T-helper 17 cell (primary cell): Measurements from ENCODE around the gene LRMDA. TPM values are rescaled to one million over a fixed set of nuclear protein-coding genes. Genes with fewer than 3 reads are reported as not detected.

Experiments
- ATAC-seq: fragments of 150-1000 bp; cut with Tn5 transposase; 2 replicates; pipeline ENCODE4 v1.10.0; 2021; ENCODE audit warnings: mild to moderate bottlenecking, moderate library complexity
- DNase-seq, 3 donors: peaks; one replicate each; pipeline versions ENCODE4 v3.0.0 to v3.0.0-alpha.2; 2020 to 2021
- H3K9me3 ChIP-seq: one replicate; pipeline ENCODE4 v1.7.0; 2013; ENCODE audit warnings: low read length, mild to moderate bottlenecking; ENCODE audit not compliant: control insufficient read depth, poor library complexity, severe bottlenecking
- H3K27ac Mint-ChIP-seq: one replicate; pipeline ENCODE4 v1.8.0; 2022; ENCODE audit warnings: mild to moderate bottlenecking, moderate library complexity, mixed read lengths
- H3K27me3 Mint-ChIP-seq: one replicate; pipeline ENCODE4 v1.8.0; 2022; ENCODE audit warnings: mixed read lengths
- H3K36me3 Mint-ChIP-seq: one replicate; pipeline ENCODE4 v1.8.0; 2022; ENCODE audit warnings: low read depth, mixed read lengths
- H3K4me1 Mint-ChIP-seq: one replicate; pipeline ENCODE4 v1.8.0; 2022; ENCODE audit warnings: mild to moderate bottlenecking, mixed read lengths
- H3K4me3 Mint-ChIP-seq: one replicate; pipeline ENCODE4 v1.8.0; 2022; ENCODE audit warnings: mild to moderate bottlenecking, moderate library complexity, mixed read lengths
- total RNA-seq, 4 donors: library from RNA in 2 of 4; stranded (reverse) in 2 of 4; gene quantifications; one replicate each; pipeline ENCODE4 v1.2.3 and lab custom pipeline; 2022 to 2026

Gene LRMDA
- total RNA-seq, 2 donors from 2014 or later, result not detected

GRCh38 chr10:75398200-75398691 is 33.2 kb upstream of the LRMDA start:
- no peak for DNase-seq
- no peak overlapping the region for H3K4me3 Mint-ChIP-seq
- peaks cover 36% of the 10 kb centered on the region for H3K27me3 Mint-ChIP-seq

GRCh38 chr10:75398692-75399460 is 32.5 kb upstream of the LRMDA start:
- peak overlapping the region; percentile 15 for H3K4me3 Mint-ChIP-seq

More at GRCh38 chr10:75398200-75398691, 33.2 kb upstream of the LRMDA start:
- Mint-ChIP-seq H3K4me1 (peaks cover 16% of the 10 kb centered on the region), H3K36me3 (peaks cover 8% of the 10 kb centered on the region), H3K27ac (no peak overlapping the region)
- no peaks in the 10 kb centered on the region for H3K9me3 ChIP-seq
- no peak for ATAC-seq

GRCh38 chr10:75399461-75400162 is 31.8 kb upstream of the LRMDA start:
- Mint-ChIP-seq H3K4me3 (peak overlapping the region; percentile 91), H3K27ac (no peak overlapping the region), H3K27me3 (peaks cover 34% of the 10 kb centered on the region), H3K36me3 (peaks cover 12% of the 10 kb centered on the region), H3K4me1 (peaks cover 21% of the 10 kb centered on the region)
- ATAC-seq, result peak; percentile 47
- no peaks in the 10 kb centered on the region for H3K9me3 ChIP-seq
- peak in 1 of 3 donors; percentile 24 for DNase-seq

More at GRCh38 chr10:75398692-75399460, 32.5 kb upstream of the LRMDA start:
- H3K4me1 Mint-ChIP-seq, result peaks cover 18% of the 10 kb centered on the region
- DNase-seq (no peak), ATAC-seq (no peak)
- no peaks in the 10 kb centered on the region for H3K9me3 ChIP-seq
- peaks cover 10% of the 10 kb centered on the region for H3K36me3 Mint-ChIP-seq
- peaks cover 36% of the 10 kb centered on the region for H3K27me3 Mint-ChIP-seq
- no peak overlapping the region for H3K27ac Mint-ChIP-seq

GRCh38 chr10:75400163-75400770 is 31.2 kb upstream of the LRMDA start:
- peaks cover 17% of the 10 kb centered on the region for H3K4me1 Mint-ChIP-seq

GRCh38 chr10:75400771-75401568 is 30.5 kb upstream of the LRMDA start:
- H3K4me3 Mint-ChIP-seq, result peak overlapping the region; percentile 91
- H3K27ac Mint-ChIP-seq, result no peak overlapping the region
- no peaks in the 10 kb centered on the region for H3K9me3 ChIP-seq
- H3K4me1 Mint-ChIP-seq, result peaks cover 17% of the 10 kb centered on the region
- ATAC-seq (peak; percentile 39), DNase-seq (no peak)
- peaks cover 34% of the 10 kb centered on the region for H3K27me3 Mint-ChIP-seq
- peaks cover 8% of the 10 kb centered on the region for H3K36me3 Mint-ChIP-seq

More at GRCh38 chr10:75400163-75400770, 31.2 kb upstream of the LRMDA start:
- Mint-ChIP-seq H3K36me3 (peaks cover 8% of the 10 kb centered on the region), H3K4me3 (peak overlapping the region; percentile 91), H3K27ac (no peak overlapping the region), H3K27me3 (peaks cover 27% of the 10 kb centered on the region)
- no peaks in the 10 kb centered on the region for H3K9me3 ChIP-seq
- no peak for ATAC-seq
- DNase-seq, result no peak

GRCh38 chr10:75401569-75402485 is 29.6 kb upstream of the LRMDA start, which contains the start of gene ZNF503:
TSS of gene ZNF503 (minus strand) at chr10:75401764. CDS start at chr10:75401419, 345 bp downstream.
- H3K4me3 Mint-ChIP-seq, result peak within 1 kb of the TSS; percentile 91
- H3K9me3 ChIP-seq, result no peaks in the 10 kb centered on the region
- H3K4me1 Mint-ChIP-seq, result peaks cover 17% of the 10 kb centered on the region
- DNase-seq (no peak), ATAC-seq (peak; percentile 57)
- peaks cover 42% of the 10 kb centered on the region for H3K27me3 Mint-ChIP-seq
- H3K36me3 Mint-ChIP-seq, result peaks cover 8% of the 10 kb centered on the region
- no peak within 1 kb of the TSS for H3K27ac Mint-ChIP-seq

GRCh38 chr10:75402486-75403143 is 28.8 kb upstream of the LRMDA start:
- Mint-ChIP-seq H3K27ac (no peak overlapping the region), H3K4me1 (peaks cover 17% of the 10 kb centered on the region), H3K36me3 (peaks cover 8% of the 10 kb centered on the region), H3K4me3 (peak overlapping the region; percentile 91), H3K27me3 (peaks cover 50% of the 10 kb centered on the region)
- ATAC-seq (no peak), DNase-seq (no peak)
- no peaks in the 10 kb centered on the region for H3K9me3 ChIP-seq

- Mint-ChIP-seq H3K27me3 (peaks cover 52% of the 10 kb centered on the region), H3K4me1 (peaks cover 17% of the 10 kb centered on the region), H3K27ac (peak overlapping the region; percentile 19), H3K4me3 (peak overlapping the region; percentile 91), H3K36me3 (peaks cover 8% of the 10 kb centered on the region)
- DNase-seq (no peak), ATAC-seq (no peak)
- H3K9me3 ChIP-seq, result no peaks in the 10 kb centered on the region
Observed at GRCh38 chr10:75403144-75403938, 28.1 kb upstream of the LRMDA start.

- ATAC-seq (no peak), DNase-seq (no peak)
- no peaks in the 10 kb centered on the region for H3K9me3 ChIP-seq
- no peak overlapping the region for H3K4me3 Mint-ChIP-seq
- H3K36me3 Mint-ChIP-seq, result peaks cover 8% of the 10 kb centered on the region
- peaks cover 55% of the 10 kb centered on the region for H3K27me3 Mint-ChIP-seq
- peaks cover 17% of the 10 kb centered on the region for H3K4me1 Mint-ChIP-seq
- H3K27ac Mint-ChIP-seq, result peak overlapping the region; percentile 19
Observed at GRCh38 chr10:75403939-75404814, 27.2 kb upstream of the LRMDA start.
